Stimulated activated CD4-positive, alpha-beta T cell treated with anti-CD3 and anti-CD28 coated beads, Interleukin-2, amount 100 ng/mL, for 48 hours (primary cell): ENCODE measurements around the gene PARP15.

Source experiments
- DNase-seq, 2 donors: peaks; one replicate each; pipeline ENCODE4 v3.0.0-alpha.2; 2020

The PARP15 gene

DNA sequence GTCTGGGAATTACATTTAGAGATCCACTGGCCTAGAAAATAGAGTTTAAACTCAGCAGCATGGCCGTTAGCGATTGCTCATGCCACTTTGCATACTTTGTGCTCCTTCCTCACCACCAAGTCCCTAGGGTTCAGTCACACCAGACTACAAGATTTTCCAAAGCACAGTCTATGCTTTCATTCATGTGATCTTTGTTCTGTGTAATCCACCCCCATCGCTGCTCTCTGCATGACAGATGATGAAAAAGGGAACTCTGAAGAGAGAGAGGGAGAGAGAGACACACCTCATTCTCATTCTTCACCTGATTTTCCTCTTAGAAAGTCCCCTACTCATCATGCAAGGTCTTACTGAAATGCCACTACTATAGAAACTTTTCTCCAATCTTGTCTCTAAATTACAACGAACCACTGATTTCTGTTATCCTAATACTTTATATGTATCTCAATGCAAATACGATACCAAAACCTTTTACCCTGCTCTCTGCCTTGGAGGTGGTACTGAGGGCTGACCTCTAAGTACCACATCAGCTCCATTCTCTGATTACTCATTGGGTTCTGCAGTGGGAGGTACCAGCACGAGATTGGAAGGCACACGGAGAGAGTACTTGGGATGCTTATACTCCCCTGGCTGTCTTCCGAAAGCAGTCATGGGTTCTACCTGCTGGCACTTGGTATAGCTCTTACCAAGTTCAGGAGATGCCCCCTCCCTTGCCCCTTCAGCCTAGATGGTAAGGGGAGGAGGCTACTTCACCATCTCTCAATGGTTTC lies 1.1 kb upstream of the PARP15 start:
- DNase-seq = peak; percentile 21 to 48

DNA sequence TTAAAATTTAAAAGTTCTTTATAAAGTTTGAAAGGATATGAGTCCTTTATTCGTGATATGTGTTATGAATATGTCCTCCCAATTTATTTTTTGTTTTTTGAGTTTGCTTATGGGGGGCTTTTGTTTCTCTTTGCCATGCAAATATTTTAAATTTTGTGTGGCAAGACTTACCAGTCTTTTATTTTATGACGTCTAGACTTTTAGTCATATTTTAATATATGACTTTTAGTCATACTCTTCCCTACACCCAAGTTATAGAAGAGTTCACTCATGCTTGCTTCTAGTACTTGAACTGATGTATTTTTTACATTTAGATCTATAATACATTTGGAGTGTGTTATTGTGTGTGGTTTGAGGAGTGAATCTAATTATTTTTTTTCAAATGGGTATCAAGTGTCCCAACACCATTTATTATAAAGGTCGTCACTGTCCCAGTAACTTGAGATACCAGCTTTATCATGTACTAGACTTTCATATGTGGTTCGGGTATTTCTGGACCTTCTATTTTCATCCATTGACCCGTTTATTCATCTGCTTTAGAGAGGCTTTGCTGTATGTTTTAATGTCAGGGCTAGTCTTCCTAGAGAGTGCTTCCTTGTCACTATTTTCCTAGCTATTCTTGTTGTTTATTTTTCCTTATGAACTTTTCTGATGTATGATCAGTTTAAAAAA lies 755 bp downstream of the PARP15 start:
- no peak for DNase-seq

DNA sequence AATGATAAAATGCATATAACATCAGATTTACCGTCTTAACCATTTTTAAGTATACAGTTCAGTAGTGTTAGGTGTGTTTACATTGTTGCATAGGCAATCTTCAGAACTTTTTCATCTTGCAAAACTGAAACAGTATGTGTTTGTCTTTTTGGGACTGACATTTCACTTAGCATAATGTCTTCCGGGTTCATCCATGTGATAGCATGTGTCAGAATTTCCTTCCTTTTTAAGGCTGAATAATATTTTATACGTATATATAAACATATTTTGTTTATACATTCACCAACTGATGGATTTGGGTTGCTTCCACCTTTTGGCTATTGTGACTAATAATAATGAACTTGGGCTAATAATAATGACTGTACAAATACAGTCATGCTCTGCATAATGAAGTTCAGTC lies 3.0 kb downstream of the PARP15 start:
- DNase-seq = no peak

DNA sequence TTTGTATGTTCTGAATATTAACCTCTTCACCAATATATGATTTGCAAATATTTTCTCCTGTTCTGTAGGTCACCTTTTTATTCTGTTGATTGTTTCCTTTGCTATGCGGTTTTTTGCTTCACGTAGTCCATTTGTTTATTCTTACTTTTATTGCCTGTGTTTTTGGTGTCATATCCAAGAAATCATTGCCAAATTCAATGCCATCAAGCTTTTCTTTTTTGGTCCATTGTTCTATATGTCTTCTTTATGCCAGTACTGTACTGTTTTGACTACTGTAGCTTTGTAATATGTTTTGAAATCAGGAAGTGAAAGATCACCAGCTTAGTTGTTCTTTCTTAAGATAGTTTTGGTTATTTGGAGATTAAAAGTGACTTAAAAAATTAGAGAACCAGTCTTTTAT lies 4.2 kb downstream of the PARP15 start:
- DNase-seq = no peak

DNA sequence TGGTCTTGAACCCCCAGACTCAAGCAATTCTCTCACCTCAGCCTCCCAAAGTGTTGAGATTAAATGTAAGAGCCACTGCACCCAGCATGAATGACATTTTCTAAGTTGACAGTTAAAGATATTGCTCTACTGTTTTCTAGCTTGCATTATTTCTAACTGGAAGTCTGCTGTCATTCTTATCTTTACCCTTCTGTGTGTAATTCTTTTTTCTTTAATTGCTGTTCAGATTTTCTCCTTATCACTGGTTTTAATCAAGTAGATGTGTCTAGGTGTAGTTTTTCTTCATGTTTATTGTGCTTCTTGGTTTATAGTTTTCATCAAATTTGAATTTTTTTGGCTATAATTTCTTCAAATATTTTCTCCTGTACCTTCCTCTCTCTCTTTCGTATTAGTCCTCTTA lies 4.9 kb downstream of the PARP15 start:
- no peak for DNase-seq

DNA sequence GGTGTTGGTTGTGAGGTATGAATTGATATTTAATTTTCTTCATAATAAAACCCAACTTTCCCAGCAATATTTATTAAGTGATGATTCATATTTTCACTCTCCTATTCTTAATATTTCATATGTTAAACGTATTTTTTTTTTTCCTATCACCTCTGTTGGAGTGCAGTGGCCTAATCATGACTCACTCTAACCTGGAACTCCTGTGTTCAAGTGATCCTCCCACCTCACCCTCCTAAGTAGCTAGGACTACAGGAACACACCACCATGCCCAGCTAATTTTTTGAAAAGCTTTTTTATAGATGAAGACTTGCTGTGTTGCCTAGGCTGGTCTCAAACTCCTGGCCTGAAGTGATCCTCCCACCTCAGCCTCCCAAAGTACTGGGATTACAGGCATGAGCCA lies 8.6 kb downstream of the PARP15 start:
- DNase-seq = no peak

DNA sequence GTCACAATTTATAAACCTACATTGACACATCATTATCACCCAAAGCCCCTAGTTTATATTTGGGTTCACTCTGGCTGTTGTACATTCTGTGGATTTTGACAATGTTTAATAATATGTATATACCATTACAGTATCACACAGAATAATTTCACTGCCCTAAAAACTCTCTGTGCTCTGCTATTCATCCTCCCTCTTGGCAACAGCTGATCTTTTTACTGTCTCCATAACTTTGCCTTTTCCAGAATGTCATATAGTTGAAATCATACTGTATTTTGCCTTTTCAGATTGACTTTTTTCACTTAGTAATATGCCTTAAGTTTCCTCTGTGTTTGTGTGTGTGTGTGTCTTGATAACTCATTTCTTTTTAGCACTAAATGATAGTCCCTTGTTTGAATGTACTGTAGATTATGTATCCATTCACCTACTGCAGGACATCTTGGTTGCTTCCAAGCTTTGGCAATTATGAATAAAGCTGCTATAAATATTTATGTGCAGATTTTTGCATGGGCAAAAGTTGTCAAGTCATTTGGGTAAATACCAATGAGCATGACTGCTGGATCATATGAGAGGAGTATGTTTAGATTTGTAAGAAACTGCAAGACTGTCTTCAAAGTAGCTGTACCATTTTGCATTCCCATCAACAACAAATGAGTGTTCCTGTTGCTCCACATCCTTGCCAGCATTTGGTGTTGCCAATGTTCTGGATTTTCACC lies 9.5 kb downstream of the PARP15 start:
- no peak for DNase-seq

DNA sequence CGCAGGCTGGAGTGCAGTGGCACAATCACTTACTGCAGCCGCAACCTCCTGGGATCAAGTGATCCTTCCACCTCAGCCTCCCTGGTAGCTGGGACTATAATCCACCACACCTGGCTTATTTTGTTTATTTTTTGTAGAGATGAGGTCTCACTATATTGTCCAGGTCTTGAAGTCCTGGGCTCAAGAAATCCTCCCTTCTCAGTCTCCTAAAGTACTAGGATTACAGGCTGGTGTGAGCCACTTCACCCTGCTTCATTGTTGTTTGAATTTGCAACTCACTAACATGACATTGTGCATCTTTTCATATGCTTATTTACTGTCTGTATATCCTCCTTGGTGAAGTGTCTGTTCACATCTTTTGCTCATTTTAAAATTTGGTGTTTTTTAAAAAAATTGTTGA lies 10.1 kb downstream of the PARP15 start:
- DNase-seq = no peak

DNA sequence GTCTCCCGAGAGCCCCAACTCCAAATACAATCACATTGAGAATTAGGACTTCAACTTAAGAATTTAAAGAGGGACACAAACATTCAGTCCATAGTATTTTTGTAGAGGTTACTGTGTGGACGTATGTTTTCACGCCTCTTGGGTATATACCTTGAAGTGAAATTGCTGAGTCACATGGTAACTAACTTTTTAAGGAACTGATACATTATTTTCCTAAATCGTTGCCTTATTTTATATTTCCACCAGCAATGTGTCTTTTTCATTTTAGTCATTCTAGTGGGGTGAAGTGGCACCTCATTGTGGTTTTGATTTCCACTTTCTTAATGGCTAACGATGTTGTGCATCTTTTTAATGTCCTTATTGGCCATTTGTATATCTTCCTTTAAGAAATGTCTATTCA lies 11.8 kb downstream of the PARP15 start:
- DNase-seq = no peak

DNA sequence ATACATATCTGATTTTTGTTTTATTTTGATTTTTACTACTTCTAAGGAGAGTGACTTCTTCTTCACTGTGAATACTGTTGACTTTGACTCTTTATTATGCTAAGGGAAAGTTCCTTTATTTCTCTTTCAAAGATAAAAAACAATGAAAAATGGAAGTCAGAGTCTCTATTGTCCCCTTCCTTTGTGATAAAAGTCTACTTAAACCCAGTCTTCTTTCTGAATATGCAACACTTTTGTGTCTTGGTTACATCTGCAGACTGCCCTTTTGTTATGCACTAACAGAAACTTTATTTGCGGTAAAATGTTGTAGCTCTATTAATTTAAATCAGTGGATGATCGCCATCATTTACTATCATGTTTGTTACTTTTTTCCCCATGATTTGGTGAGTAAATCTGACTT lies 13.2 kb downstream of the PARP15 start:
- no peak for DNase-seq

DNA sequence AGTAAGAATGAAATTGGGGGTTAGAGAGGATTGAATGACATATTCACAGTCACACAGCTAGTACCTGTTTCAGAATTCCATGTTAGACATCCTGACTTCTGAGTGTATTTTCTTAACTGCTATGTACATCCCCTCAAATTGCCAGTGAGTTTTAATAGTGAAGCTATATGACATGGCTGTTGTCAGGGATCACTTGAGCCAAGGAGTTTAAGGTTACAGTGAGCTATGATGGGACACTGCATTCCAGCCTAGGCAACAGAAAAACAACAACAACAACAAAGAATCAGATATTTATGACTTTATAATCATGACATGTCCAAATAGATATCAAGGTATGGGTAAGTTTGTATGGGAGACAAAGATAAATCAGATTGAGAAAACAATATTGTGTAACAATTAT lies 16.6 kb downstream of the PARP15 start:
- no peak for DNase-seq

DNA sequence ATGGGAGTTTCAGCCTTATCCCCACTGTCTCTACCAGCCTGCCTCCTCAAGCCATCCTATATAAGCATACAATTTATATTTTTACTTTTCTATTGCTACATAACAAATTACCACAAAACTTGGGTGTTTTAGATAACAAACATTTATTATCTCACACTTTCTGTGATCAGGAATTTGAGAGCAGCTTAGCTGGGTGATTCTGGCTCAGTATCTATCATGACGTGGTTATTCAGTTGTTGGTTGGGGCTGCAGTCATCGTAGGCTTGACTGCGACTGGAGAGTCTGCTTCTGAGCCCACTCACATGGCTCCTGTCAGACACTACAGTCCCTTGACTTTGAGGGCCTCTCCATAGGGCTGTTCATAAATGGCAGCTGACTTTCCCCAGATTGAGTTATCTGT lies 20.7 kb downstream of the PARP15 start:
- no peak for DNase-seq

DNA sequence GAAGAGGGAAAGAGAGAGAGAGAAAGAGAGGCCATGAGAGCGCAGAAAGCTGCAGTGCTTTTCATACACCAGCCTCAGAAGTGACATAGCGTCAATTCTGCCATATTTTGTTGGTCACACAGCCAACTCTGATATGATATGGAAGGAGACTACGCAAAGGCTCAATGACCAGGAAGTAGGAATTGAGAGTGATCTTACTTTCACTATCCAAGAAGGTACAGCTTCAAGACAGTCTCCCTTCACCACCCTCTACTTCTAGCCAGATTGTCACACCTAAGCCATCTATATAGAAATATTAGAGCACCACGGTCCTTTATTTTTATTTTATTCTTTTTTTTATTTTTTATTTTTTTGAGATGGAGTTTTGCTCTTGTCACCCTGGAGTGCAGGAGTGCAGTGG lies 21.1 kb downstream of the PARP15 start:
- DNase-seq = no peak

DNA sequence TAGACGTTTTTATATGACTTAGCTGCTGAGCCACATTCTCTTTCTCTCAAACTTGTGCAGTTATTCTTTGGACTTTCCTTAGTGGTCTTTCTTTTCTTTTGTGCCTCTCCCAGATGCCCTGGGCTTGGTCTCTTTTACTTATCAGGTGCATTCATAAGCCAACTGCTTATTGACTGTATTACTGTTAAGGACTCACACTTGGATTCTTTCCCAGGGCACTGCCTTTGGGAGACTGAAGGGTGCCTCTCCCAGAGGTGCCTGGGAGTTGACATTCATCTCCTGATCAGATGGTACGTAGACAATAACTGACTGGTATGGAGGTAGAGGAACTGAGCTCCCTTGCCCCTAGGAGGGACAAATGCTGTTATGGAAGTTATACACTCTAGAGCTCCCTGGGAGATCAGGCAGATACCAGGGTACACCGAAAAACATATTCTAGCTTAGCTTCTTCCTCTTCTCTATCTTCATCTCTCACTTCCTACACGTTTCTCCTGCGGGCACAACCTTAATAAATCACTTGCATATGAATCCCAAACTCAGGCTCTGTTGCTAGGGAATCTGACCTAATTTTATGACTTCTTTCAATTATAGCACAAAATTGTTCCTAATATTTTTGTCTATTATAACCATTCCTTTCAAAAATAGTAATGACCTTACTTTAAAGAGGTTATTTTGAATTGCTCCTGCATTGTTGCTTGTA lies 24.7 kb downstream of the PARP15 start:
- DNase-seq = no peak

DNA sequence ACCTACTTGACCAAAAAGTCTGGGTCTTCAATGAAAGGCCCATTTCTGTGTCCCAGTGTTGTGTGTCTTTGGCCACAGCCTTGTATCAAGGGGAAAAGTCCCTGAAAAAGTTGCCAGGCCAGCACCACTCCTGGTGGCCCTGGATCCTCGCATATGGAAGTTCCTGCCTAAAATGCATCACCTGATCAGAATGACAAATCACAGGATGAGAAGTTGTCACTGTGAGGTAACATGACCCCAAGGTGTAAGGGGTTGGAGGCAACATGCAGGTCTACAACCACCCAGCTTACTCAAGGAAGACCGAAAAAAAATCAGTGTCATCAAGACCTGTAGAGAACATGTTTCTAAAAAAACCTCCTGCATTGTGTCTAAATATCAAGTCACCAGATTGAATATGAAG lies 25.6 kb downstream of the PARP15 start:
- no peak for DNase-seq

DNA sequence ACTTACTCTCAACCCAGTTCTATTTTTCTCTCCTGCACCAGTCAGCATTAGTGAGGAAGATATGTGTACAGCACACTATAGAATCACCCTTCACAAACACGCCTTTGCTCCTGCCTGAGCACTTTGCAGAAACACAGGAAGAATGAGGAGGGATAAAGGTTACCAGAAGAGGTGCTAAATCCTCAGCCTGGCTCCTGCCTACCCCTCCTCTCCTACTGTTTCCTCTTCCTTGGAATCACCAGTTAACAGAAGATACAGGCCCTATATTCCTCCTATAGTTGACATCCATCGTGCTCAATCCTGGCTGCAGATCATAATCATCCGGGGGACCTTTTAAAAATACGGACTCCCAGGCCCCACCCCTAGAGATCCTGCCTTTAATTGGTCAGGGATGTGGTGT lies 28.9 kb downstream of the PARP15 start:
- DNase-seq = no peak

DNA sequence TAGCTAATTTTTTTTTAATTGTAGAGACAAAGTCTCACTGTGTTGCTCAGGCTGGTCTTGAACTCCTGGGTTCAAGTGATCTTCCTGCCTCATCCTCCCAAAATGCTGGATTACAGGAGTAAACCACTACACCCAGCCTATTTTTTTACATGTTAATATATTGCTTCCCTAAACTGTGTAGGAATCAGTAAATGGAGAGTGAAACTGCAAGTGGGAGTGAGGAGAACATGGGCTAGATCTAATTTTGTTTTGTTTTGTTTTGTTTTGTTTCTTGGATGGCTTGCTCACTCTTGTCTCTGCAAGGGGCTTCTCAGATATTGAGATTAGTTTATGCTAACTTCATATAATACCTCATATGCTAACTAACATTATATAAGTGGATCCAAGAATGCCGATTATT lies 31.5 kb downstream of the PARP15 start:
- DNase-seq = no peak

DNA sequence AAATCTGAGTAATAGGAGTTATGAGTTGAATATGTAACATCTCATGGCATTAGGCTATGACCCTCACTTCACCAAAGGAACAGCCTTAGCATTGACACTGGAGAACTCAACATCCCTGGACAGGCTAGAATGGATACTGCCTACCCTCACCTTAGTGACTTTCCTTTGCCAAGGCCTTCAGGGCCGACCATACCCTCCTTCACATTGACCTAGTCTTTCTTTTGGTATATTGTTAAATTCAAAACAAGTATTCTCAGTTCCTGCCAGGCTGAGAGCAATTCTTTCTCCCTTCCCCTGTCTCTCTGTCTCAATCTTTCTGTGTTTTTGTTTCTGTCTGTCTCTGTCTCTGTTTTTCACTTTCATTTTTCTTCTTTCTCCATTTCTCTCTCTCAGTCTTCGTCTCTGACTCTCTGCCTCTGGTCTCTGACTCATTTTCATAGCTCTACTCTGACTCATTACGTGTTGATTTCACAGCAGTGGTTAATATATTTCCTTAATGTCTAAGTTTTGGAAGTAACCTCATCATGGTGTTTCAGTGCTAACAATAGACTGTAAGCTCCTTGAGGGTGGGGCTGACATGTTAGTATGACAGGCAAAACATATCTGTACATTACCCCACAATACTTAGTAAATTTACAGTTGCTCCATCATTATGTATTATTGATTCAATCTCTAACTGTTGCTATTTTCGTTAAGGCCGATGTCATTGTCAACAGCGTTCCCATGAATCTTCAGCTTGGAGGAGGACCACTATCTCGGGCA lies 32.5 kb downstream of the PARP15 start:
- peak; percentile 3 for DNase-seq

DNA sequence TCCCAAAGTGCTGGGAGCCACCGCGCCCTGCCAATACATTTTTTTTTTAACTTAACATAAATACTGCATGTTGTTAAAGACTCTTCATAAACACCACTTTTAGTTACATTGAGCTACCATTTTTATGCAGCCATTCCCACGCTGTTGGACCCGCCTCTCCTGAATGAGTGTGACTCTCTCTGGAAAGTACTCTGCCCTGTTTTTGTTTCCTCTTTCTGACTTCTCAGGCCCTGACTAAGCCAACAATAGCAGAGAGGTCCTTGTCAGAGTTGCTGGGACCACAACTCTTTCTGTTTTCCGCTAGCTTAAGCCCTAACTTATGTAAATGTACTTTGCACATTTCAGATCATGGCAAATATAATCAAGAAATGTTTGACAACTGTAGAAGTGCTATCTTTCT lies 35.2 kb downstream of the PARP15 start:
- DNase-seq = no peak

DNA sequence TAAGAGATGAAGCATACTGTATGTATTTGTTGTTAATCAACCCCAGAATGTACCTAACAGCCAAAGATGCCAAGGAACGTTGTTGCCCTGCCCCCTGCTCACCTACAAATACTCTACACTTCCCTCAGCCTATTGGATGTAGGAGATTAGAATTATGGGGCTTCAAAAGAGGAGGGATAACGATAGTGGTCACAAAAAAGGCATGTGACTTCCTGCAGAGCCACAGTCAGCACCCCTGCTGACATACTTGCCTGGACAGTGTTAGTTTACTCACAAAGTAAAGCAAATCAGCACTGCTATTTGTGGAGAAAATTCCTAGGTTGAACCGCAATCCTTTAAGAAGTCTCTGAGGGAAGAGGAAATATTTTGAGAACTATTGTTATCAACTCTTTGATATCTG lies 37.9 kb downstream of the PARP15 start:
- DNase-seq = no peak

DNA sequence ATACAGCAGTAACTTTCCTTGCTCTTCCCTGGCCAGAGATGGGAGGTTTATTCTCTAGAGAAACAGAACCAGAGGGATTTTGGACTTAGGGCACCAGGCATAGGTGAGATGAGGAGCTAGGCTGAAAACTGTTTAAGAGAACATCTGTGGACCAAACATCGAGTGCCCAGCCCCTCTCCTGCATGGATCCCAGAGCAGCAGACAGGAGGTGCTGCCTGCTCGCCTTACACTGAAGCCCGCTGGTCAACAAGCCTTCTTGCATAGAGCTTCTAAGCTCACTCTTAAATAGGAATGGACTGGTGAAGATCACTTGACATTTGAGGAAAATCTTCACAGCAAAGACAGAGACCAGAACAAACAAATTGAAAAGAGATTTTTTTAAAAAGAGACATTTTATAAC lies 41.2 kb downstream of the PARP15 start:
- no peak for DNase-seq

DNA sequence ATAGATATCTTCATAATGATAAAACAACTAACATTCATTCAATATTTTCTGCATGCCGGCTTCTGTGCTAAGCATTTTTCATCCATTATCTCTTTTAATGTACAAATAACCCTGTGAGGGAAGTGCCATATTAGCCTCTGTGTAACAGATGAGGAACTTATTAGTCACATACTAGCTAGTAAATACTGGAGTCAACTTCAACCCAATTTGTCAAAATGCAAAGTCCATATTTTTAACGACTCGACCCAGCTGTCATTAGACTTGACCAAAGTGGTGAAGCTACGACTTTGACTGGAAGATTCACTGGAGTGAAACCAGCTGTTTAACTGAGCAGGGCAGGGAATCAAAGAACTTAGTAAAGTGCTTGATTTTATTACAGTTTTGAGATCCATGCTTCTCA lies 41.6 kb downstream of the PARP15 start:
- no peak for DNase-seq

DNA sequence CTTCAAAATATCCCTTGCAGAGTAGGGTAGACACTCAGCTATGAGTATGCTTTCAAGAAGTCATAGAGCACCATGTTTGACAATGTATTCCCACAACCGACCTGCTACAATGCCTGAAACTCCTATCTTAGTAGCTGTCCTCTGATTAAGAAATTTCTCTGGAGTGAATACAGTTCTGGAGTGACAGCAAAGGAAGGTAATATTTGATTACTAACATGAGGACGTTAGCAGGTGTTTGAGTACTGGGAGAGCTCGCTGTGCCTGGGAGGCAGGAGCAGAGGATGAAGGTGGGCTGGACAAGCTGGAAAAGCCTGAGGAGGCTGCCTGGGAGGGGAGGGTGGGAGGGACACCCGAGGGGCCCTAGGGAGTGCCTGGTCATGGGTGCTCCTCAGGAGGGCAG lies 42.9 kb downstream of the PARP15 start:
- no peak for DNase-seq
